M059J (cell line): ENCODE data around the gene OBSL1. TPM values are rescaled to one million over a fixed set of nuclear protein-coding genes. Genes with fewer than 3 reads are reported as not detected.

Experiments used
- DNase-seq: peaks from one replicate; pipeline ENCODE4 v3.0.0-alpha.2; 2012; ENCODE audit warnings: low read depth
- total RNA-seq: library from RNA; depleted of rRNA; stranded (reverse); fragments of >200 nt; shearing (Covaris generic); gene quantifications from 2 replicates; pipeline ENCODE4 v1.2.3, GENCODE V29; 2014

The OBSL1 gene
- total RNA-seq, 1 experiment from 2014 or later, result 81.4 TPM

GRCh38 chr2:219531639-219532377 lies 39.5 kb downstream of the OBSL1 start:
- no peak for DNase-seq

- DNase-seq, result peak; percentile 70
Observed at GRCh38 chr2:219530048-219530963, 41.0 kb downstream of the OBSL1 start.

- no peak for DNase-seq
Observed at GRCh38 chr2:219527472-219527871, 43.9 kb downstream of the OBSL1 start.

GRCh38 chr2:219527076-219527394 lies 44.3 kb downstream of the OBSL1 start:
- peak; percentile 20 for DNase-seq

GRCh38 chr2:219526320-219527075 lies 44.8 kb downstream of the OBSL1 start:
- no peak for DNase-seq

GRCh38 chr2:219525533-219526232 lies 45.7 kb downstream of the OBSL1 start:
- DNase-seq, result no peak

GRCh38 chr2:219524817-219525216 lies 46.5 kb downstream of the OBSL1 start:
- DNase-seq, result no peak

- no peak for DNase-seq
Observed at GRCh38 chr2:219523031-219523671, 48.2 kb downstream of the OBSL1 start.

GRCh38 chr2:219522111-219523030 lies 49.0 kb downstream of the OBSL1 start:
- DNase-seq, result peak; percentile 77

- DNase-seq, result peak; percentile 52
Observed at GRCh38 chr2:219521066-219521880, 50.1 kb downstream of the OBSL1 start.

GRCh38 chr2:219520079-219520478 lies 51.3 kb downstream of the OBSL1 start:
- DNase-seq, result no peak

- DNase-seq, result no peak
Observed at GRCh38 chr2:219519526-219519916, 51.8 kb downstream of the OBSL1 start.

- DNase-seq, result no peak
Observed at GRCh38 chr2:219517954-219518778, 53.2 kb downstream of the OBSL1 start.

- DNase-seq, result no peak
Observed at GRCh38 chr2:219516888-219517287, 54.5 kb downstream of the OBSL1 start.

GRCh38 chr2:219515874-219516629 lies 55.3 kb downstream of the OBSL1 start:
- DNase-seq, result no peak

- DNase-seq, result no peak
Observed at GRCh38 chr2:219514836-219515235, 56.5 kb downstream of the OBSL1 start.

- no peak for DNase-seq
Observed at GRCh38 chr2:219514196-219514761, 57.1 kb downstream of the OBSL1 start, which contains the start of gene ASIC4. Gene ASIC4 (plus strand): TSS chr2:219514482. CDS start chr2:219514725, 243 bp downstream.
